ENCODE measurements around the gene TSG101. TPM values are rescaled to one million over a fixed set of nuclear protein-coding genes. Genes with fewer than 3 reads are reported as not detected.

Gene TSG101
- total RNA-seq = 90.9 and 120 TPM in 2 replicates

DNA sequence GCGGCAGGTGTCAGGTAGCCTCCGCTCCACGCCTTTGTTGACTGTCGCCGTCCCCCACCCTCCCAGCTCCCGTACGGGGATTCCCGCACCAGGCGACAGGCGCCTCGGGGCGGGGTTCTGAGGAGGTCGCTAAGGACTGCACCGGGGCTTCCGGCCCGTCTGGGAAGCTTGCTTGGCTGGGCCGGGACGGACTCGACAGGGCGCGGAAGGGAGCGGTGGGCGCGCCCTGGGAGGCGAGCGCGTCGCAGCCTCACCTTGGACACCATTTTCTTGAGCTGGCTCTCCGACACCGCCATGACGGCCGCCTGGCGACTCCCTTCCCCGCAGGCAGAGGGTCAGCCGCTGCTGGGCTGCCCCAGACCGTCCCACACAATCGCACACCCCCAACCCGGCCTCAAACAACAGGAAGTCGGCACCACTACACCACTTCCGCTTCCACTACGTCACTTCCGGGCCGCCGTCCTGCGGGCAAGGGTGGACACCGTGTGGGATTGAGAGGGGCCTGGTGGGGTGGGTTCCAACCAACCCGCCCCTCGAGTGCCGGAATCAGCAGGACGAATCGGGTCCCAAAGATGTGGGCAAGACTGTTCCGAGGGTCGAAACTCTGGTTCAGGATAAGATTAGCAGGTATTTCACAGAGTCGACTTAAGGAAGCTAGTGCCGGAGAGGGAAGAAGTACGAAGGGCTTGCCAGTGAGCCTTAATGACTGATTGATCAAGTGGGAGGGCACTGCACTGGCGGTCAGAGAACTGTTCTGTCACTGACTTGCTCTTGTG is at the start of gene TSG101:
Gene TSG101, minus strand, starts transcription at position 422 of the 776 bp plus-strand sequence. Its CDS starts 126 bp downstream, at position 296.

DNA sequence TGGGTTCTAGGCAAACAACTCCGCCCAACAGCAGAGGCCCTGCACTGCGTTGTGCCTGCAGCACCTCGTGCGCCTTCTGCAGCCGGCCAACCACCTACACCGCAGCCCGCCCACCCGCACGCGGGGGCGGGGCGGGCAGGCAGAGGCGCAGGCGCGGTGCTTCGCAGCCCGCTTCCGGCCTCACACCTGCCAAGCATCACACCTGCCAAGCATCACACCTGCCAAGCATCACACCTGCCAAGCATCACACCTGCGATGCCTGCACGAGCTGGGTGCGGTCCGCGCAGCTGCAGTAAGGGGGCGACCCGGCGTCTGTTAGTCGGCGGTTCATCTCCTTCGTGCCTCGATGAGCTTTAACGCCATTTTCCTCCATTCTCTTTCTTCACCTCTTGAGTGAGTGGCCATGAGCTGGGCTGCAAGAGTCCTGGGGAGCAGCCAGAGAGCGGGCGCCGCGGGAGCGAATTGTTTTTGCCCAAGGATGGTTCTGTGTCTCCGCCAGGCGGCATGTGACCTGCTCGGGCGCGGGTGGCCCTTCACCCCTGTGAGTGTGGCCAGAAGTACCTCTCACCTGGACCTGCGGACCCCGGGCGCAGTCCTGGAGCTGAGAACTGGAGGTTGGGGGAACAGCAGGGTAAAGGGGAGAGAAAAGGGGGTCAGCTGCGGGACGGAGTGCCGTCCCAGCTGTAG is 70.9 kb downstream of the TSG101 start, which contains the start of gene LDHAL6A:
Gene LDHAL6A, plus strand, starts transcription at position 171 of the 687 bp plus-strand sequence. CDS start 825 bp downstream, outside the sequence.

Other genes with a start within 250 kb of the TSG101 start
- gene HPS5, start 204.8 kb downstream of the TSG101 start, total RNA-seq = 34.7 and 37.9 TPM in 2 replicates
- gene GTF2H1, start 204.4 kb downstream of the TSG101 start, total RNA-seq = 51.3 and 66.4 TPM in 2 replicates
- gene LDHA, start 132.4 kb downstream of the TSG101 start, total RNA-seq = 1,968 and 2,018 TPM in 2 replicates
- gene LDHC, start 114.6 kb downstream of the TSG101 start, total RNA-seq = not detected in 2 replicates
- not detected in 2 replicates for gene LDHAL6A, start 71.1 kb downstream of the TSG101 start, total RNA-seq
- 17.7 and 22.4 TPM in 2 replicates for gene UEVLD, start 61.8 kb upstream of the TSG101 start, total RNA-seq
- gene MISFA, start 72.8 kb upstream of the TSG101 start, total RNA-seq = 7.6 TPM in 1 of 2 replicates, not detected in the other
- gene SPTY2D1, start 107.4 kb upstream of the TSG101 start, total RNA-seq = 11.7 TPM in 2 replicates
- 0.54 and 2.1 TPM in 2 replicates for gene TMEM86A, start 171.8 kb upstream of the TSG101 start, total RNA-seq
- gene IGSF22, start 199.2 kb upstream of the TSG101 start, total RNA-seq = not detected in 2 replicates

All from cardiac atrium fibroblast (primary cell).